Measurements from ENCODE around the gene RIPOR3.

RIPOR3 gene

GRCh38 chr20:50683570-50683969 lies 7.8 kb downstream of the RIPOR3 start:
- H3K4me3 ChIP-seq (ENCODE audit: severe bottlenecking): no peak overlapping the region
- DNase-seq (ENCODE audit: low spot score) (no peak), ATAC-seq (ENCODE audit: low read depth) (no peak)
- TF ChIP-seq CTCF (IDR thresholded peaks at IDR 0.05; ENCODE audit: poor library complexity, severe bottlenecking): no peak
- H3K27ac ChIP-seq (ENCODE audit: poor library complexity, severe bottlenecking): no peak overlapping the region
- H3K36me3 ChIP-seq (ENCODE audit: low read depth): no peaks in the 10 kb centered on the region
- peaks cover 2% of the 10 kb centered on the region for H3K4me1 ChIP-seq (ENCODE audit: insufficient read depth, poor library complexity, severe bottlenecking)
- H3K9me3 ChIP-seq (ENCODE audit: severe bottlenecking): no peaks in the 10 kb centered on the region
- no peaks in the 10 kb centered on the region for H3K27me3 ChIP-seq (ENCODE audit: insufficient read depth, poor library complexity, severe bottlenecking)

- Histone ChIP-seq H3K4me1 (ENCODE audit: insufficient read depth, poor library complexity, severe bottlenecking) (peaks cover 5% of the 10 kb centered on the region), H3K36me3 (ENCODE audit: low read depth) (no peaks in the 10 kb centered on the region), H3K9me3 (ENCODE audit: severe bottlenecking) (no peaks in the 10 kb centered on the region), H3K27ac (ENCODE audit: poor library complexity, severe bottlenecking) (no peak overlapping the region), H3K4me3 (ENCODE audit: severe bottlenecking) (no peak overlapping the region), H3K27me3 (ENCODE audit: insufficient read depth, poor library complexity, severe bottlenecking) (no peaks in the 10 kb centered on the region)
- ATAC-seq (ENCODE audit: low read depth) (no peak), DNase-seq (ENCODE audit: low spot score) (no peak)
- TF ChIP-seq CTCF (IDR thresholded peaks at IDR 0.05; ENCODE audit: poor library complexity, severe bottlenecking): no peak
These were observed 8.3 kb downstream of the RIPOR3 start for GRCh38 chr20:50682947-50683530.

- ATAC-seq (ENCODE audit: low read depth) (no peak), DNase-seq (ENCODE audit: low spot score) (no peak)
- no peak overlapping the region for H3K27ac ChIP-seq (ENCODE audit: poor library complexity, severe bottlenecking)
- TF ChIP-seq CTCF (IDR thresholded peaks at IDR 0.05; ENCODE audit: poor library complexity, severe bottlenecking): no peak
- no peaks in the 10 kb centered on the region for H3K27me3 ChIP-seq (ENCODE audit: insufficient read depth, poor library complexity, severe bottlenecking)
- no peak overlapping the region for H3K4me3 ChIP-seq (ENCODE audit: severe bottlenecking)
- no peaks in the 10 kb centered on the region for H3K9me3 ChIP-seq (ENCODE audit: severe bottlenecking)
- H3K4me1 ChIP-seq (ENCODE audit: insufficient read depth, poor library complexity, severe bottlenecking): peaks cover 5% of the 10 kb centered on the region
- H3K36me3 ChIP-seq (ENCODE audit: low read depth): no peaks in the 10 kb centered on the region
These were observed 9.3 kb downstream of the RIPOR3 start for GRCh38 chr20:50682065-50682464.

- H3K4me3 ChIP-seq (ENCODE audit: severe bottlenecking): no peak overlapping the region
- H3K27me3 ChIP-seq (ENCODE audit: insufficient read depth, poor library complexity, severe bottlenecking): no peaks in the 10 kb centered on the region
- no peaks in the 10 kb centered on the region for H3K36me3 ChIP-seq (ENCODE audit: low read depth)
- H3K4me1 ChIP-seq (ENCODE audit: insufficient read depth, poor library complexity, severe bottlenecking): peaks cover 5% of the 10 kb centered on the region
- no peaks in the 10 kb centered on the region for H3K9me3 ChIP-seq (ENCODE audit: severe bottlenecking)
- DNase-seq (ENCODE audit: low spot score) (no peak), ATAC-seq (ENCODE audit: low read depth) (no peak)
- TF ChIP-seq CTCF (IDR thresholded peaks at IDR 0.05; ENCODE audit: poor library complexity, severe bottlenecking): no peak
- no peak overlapping the region for H3K27ac ChIP-seq (ENCODE audit: poor library complexity, severe bottlenecking)
These were observed 9.8 kb downstream of the RIPOR3 start for GRCh38 chr20:50681359-50682064.
